ENCODE measurements around the gene RNF25. TPM values are rescaled to one million over a fixed set of nuclear protein-coding genes. Genes with fewer than 3 reads are reported as not detected.

Gene RNF25
- total and polyA plus RNA-seq, 2 of the 8 experiments (the other 6 are each of a cell fraction or from before 2014, with no cell fraction given): 19.6 to 29.6 TPM

GRCh38 chr2:218618102-218618860 is 53.5 kb downstream of the RNF25 start:
- Histone ChIP-seq H2AFZ (ENCODE audit: low read length) (no peak overlapping the region), H2AK5ac (ENCODE audit: low read depth, low read length) (no peak overlapping the region), H3K18ac (ENCODE audit: extremely low read depth, low read length) (no peak overlapping the region), H3K9me3 (ENCODE audit: insufficient read depth in 2 of 2, low read depth in 1 of 2, low read length in 1 of 2) (no peaks in the 10 kb centered on the region), H3K79me1 (ENCODE audit: low read depth, low read length) (no peaks in the 10 kb centered on the region), H3K4me1 (replicated peaks in 1 of 4; ENCODE audit: control insufficient read depth in 3 of 4, insufficient read depth in 4 of 4, low read length in 3 of 4) (no peaks in the 10 kb centered on the region; a peak in 1 of 7 replicates), H3K27me3 (replicated peaks in 1 of 4; ENCODE audit: control insufficient read depth in 3 of 4, extremely low read depth in 1 of 4, insufficient read depth in 3 of 4, low read length in 3 of 4) (no peaks in the 10 kb centered on the region), H3K14ac (ENCODE audit: insufficient read length) (no peak overlapping the region), H4K91ac (replicated peaks; ENCODE audit: insufficient read length, low read length) (no peak overlapping the region), H2BK15ac (ENCODE audit: low read length) (no peak overlapping the region), H3K27ac (ENCODE audit: low read depth, low read length) (no peak overlapping the region), H3K79me2 (ENCODE audit: control insufficient read depth in 1 of 2, insufficient read depth in 2 of 2, low read length in 2 of 2) (no peaks in the 10 kb centered on the region), H3K4me3 (ENCODE audit: extremely low read depth in 1 of 4, insufficient read depth in 2 of 4, low read depth in 3 of 4, low read length in 4 of 4) (no peak overlapping the region), H3K23me2 (ENCODE audit: low read depth, low read length) (no peaks in the 10 kb centered on the region), H3K36me3 (ENCODE audit: control insufficient read depth in 2 of 4, insufficient read depth in 4 of 4, low read length in 3 of 4) (no peaks in the 10 kb centered on the region), H4K8ac (ENCODE audit: extremely low read depth, insufficient read depth, low read length) (no peak overlapping the region), H3K23ac (ENCODE audit: insufficient read length) (no peak overlapping the region), H2BK5ac (ENCODE audit: low read depth, low read length) (no peak overlapping the region), H4K5ac (ENCODE audit: insufficient read length, low read depth, low read length) (no peak overlapping the region), H3K4me2 (ENCODE audit: insufficient read depth in 1 of 2, low read depth in 2 of 2, low read length in 2 of 2) (no peak overlapping the region), H3K4ac (replicated peaks; ENCODE audit: insufficient read length, low read depth, low read length) (peak overlapping the region; percentile 60), H2BK120ac (replicated peaks; ENCODE audit: low read depth, low read length) (no peak overlapping the region), H2BK12ac (ENCODE audit: low read depth, low read length) (no peak overlapping the region), H2BK20ac (ENCODE audit: low read length) (no peak overlapping the region), H3K56ac (replicated peaks; ENCODE audit: insufficient read length, low read depth, low read length) (no peak overlapping the region), H3K9ac (replicated peaks in 1 of 4; ENCODE audit: extremely low read depth in 1 of 4, low read depth in 3 of 4, low read length in 3 of 4) (no peak overlapping the region), H4K20me1 (replicated peaks in 1 of 2; ENCODE audit: control insufficient read depth in 1 of 2, insufficient read depth in 2 of 2, low read length in 2 of 2) (no peaks in the 10 kb centered on the region)
- ChIA-PET CTCF (ENCODE audit: partially characterized antibody) (interaction anchor here (0.8 to 2.9 kb wide), 5 partner anchors 10 to 31 kb away, joined by 3 to 13 read pairs (median 3); partner anchors contain the start of gene PLCD4), POLR2A (ENCODE audit: partially characterized antibody) (no interaction called here)
- 91% methylated on average over 7 of the region's 9 CpGs; no CpG with 5 or more reads in 1 of the 2 experiments for WGBS, 2 experiments (ENCODE audit: extremely low coverage in 1 of 2, insufficient coverage in 1 of 2, insufficient read length in 1 of 2, insufficient replicate concordance in 2 of 2, low coverage in 1 of 2, low lambda C conversion rate in 2 of 2, missing lambda C conversion rate in 1 of 2)
- TF ChIP-seq SIX5 (IDR thresholded peaks at IDR 0.05; ENCODE audit: low read depth, low read length): no peak
- TF ChIP-seq CTCF (IDR thresholded peaks at IDR 0.05; ENCODE audit: control extremely low read depth in 1 of 3, insufficient read depth in 1 of 3, low read depth in 1 of 3, low read length in 3 of 3): peak; percentile 7 to 30 (median 9); a peak in 3 of 4 replicates
- TF ChIP-seq RAD21 (IDR thresholded peaks at IDR 0.05 in 1 of 2, conservative IDR thresholded peaks at IDR 0.05 in 1 of 2; ENCODE audit: low read depth in 2 of 2, low read length in 2 of 2): peak; percentile 36 to 46
- no peak for TF ChIP-seq HDAC2 (IDR thresholded peaks at IDR 0.05; ENCODE audit: borderline replicate concordance in 1 of 2, low read depth in 2 of 2, low read length in 2 of 2)
- FAIRE-seq: no peak
- no peak for DNase-seq (ENCODE audit: low read depth in 1 of 2, low spot score in 2 of 2)

All from H1 (cell line).